T-helper 17 cell (primary cell): ENCODE measurements around the gene GFRA3. TPM values are rescaled to one million over a fixed set of nuclear protein-coding genes. Genes with fewer than 3 reads are reported as not detected.

Experiments
- ATAC-seq: fragments of 150-1000 bp; cut with Tn5 transposase; 2 replicates; pipeline ENCODE4 v1.10.0; 2021; ENCODE audit warnings: mild to moderate bottlenecking, moderate library complexity
- DNase-seq, 3 donors: peaks; one replicate each; pipeline versions ENCODE4 v3.0.0 to v3.0.0-alpha.2; 2020 to 2021
- H3K9me3 ChIP-seq: one replicate; pipeline ENCODE4 v1.7.0; 2013; ENCODE audit warnings: low read length, mild to moderate bottlenecking; ENCODE audit not compliant: control insufficient read depth, poor library complexity, severe bottlenecking
- H3K27ac Mint-ChIP-seq: one replicate; pipeline ENCODE4 v1.8.0; 2022; ENCODE audit warnings: mild to moderate bottlenecking, moderate library complexity, mixed read lengths
- H3K27me3 Mint-ChIP-seq: one replicate; pipeline ENCODE4 v1.8.0; 2022; ENCODE audit warnings: mixed read lengths
- H3K36me3 Mint-ChIP-seq: one replicate; pipeline ENCODE4 v1.8.0; 2022; ENCODE audit warnings: low read depth, mixed read lengths
- H3K4me1 Mint-ChIP-seq: one replicate; pipeline ENCODE4 v1.8.0; 2022; ENCODE audit warnings: mild to moderate bottlenecking, mixed read lengths
- H3K4me3 Mint-ChIP-seq: one replicate; pipeline ENCODE4 v1.8.0; 2022; ENCODE audit warnings: mild to moderate bottlenecking, moderate library complexity, mixed read lengths
- total RNA-seq, 4 donors: library from RNA in 2 of 4; stranded (reverse) in 2 of 4; gene quantifications; one replicate each; pipeline ENCODE4 v1.2.3 and lab custom pipeline; 2022 to 2026

The GFRA3 gene
- total RNA-seq, 2 donors from 2014 or later, result not detected

GRCh38 chr5:138210985-138211384, 63.4 kb downstream of the GFRA3 start:
- Mint-ChIP-seq H3K27me3 (no peaks in the 10 kb centered on the region), H3K27ac (no peak overlapping the region), H3K4me3 (no peak overlapping the region), H3K4me1 (peaks cover 17% of the 10 kb centered on the region), H3K36me3 (peaks cover 9% of the 10 kb centered on the region)
- no peaks in the 10 kb centered on the region for H3K9me3 ChIP-seq
- DNase-seq, result no peak
- no peak for ATAC-seq

Other genes starting within 250 kb of the GFRA3 start
- 10 to 100 TPM; 46.8 to 54.1 TPM for gene FAM13B, start 241.5 kb downstream of the GFRA3 start, total RNA-seq
- gene WNT8A, start 190.6 kb downstream of the GFRA3 start, total RNA-seq, result not detected
- gene NME5, start 135.2 kb downstream of the GFRA3 start, total RNA-seq, result not detected
- gene BRD8, start 96.0 kb downstream of the GFRA3 start, total RNA-seq, result 10 to 100 TPM; 26.4 to 30.0 TPM
- under 1 TPM in 1 of 2 donors, not detected in 1; 0.27 TPM for gene KIF20A, start 95.5 kb downstream of the GFRA3 start, total RNA-seq
- gene CDC23, start 61.3 kb downstream of the GFRA3 start, total RNA-seq, result 10 to 100 TPM; 12.4 to 18.2 TPM
- not detected for gene CDC25C, start 57.2 kb upstream of the GFRA3 start, total RNA-seq
- 10 to 100 TPM; 50.1 to 59.8 TPM for gene FAM53C, start 63.6 kb upstream of the GFRA3 start, total RNA-seq
- gene KDM3B, start 78.1 kb upstream of the GFRA3 start, total RNA-seq, result 10 to 100 TPM; 74.0 to 74.5 TPM
- gene REEP2, start 164.4 kb upstream of the GFRA3 start, total RNA-seq, result under 1 TPM in 1 of 2 donors, not detected in 1; 0.40 TPM
- 10 to 100 TPM; 24.2 to 30.6 TPM for gene EGR1, start 190.9 kb upstream of the GFRA3 start, total RNA-seq